HG03025 (cell line): ENCODE results near the gene TNFSF18.
"Not testable (repeated sequence)": the region's sequence is repeated elsewhere in the genome, so short reads cannot be mapped to it uniquely, and the experiment has no call there.

Experiments used
- ATAC-seq: cut with Tn5 transposase; IDR thresholded peaks from one replicate; pipeline ENCODE4 v1.9.1; 2021; ENCODE audit warnings: mild to moderate bottlenecking, moderate library complexity; ENCODE audit not compliant: unreplicated experiment, low FRiP score

Gene TNFSF18

GRCh38 chr1:173050865-173051264 lies at the start of gene TNFSF18:
Gene TNFSF18 (minus strand): TSS chr1:173050941. CDS start chr1:173050896, 45 bp downstream.
- no peak for ATAC-seq

- ATAC-seq: no peak
Measured at GRCh38 chr1:173099166-173099565, 48.4 kb upstream of the TNFSF18 start.

GRCh38 chr1:173098117-173098516 lies 47.4 kb upstream of the TNFSF18 start:
- no peak for ATAC-seq

- no peak for ATAC-seq
Measured at GRCh38 chr1:173097001-173097400, 46.3 kb upstream of the TNFSF18 start.

- ATAC-seq: no peak
Measured at GRCh38 chr1:173095632-173096031, 44.9 kb upstream of the TNFSF18 start.

- no peak for ATAC-seq
Measured at GRCh38 chr1:173094541-173094940, 43.8 kb upstream of the TNFSF18 start.

- ATAC-seq: no peak
Measured at GRCh38 chr1:173093691-173094445, 43.1 kb upstream of the TNFSF18 start.

GRCh38 chr1:173084292-173084691 lies 33.6 kb upstream of the TNFSF18 start:
- no peak for ATAC-seq

GRCh38 chr1:173082913-173083312 lies 32.2 kb upstream of the TNFSF18 start:
- no peak for ATAC-seq

GRCh38 chr1:173074217-173074616 lies 23.5 kb upstream of the TNFSF18 start:
- ATAC-seq: not testable (repeated sequence)

- ATAC-seq: no peak
Measured at GRCh38 chr1:173064011-173064410, 13.3 kb upstream of the TNFSF18 start.

- ATAC-seq: no peak
Measured at GRCh38 chr1:173063171-173063570, 12.4 kb upstream of the TNFSF18 start.

- no peak for ATAC-seq
Measured at GRCh38 chr1:173062150-173062938, 11.6 kb upstream of the TNFSF18 start.

- no peak for ATAC-seq
Measured at GRCh38 chr1:173058556-173058955, 7.8 kb upstream of the TNFSF18 start.

- no peak for ATAC-seq
Measured at GRCh38 chr1:173057984-173058383, 7.2 kb upstream of the TNFSF18 start.

- ATAC-seq: no peak
Measured at GRCh38 chr1:173056365-173056764, 5.6 kb upstream of the TNFSF18 start.

- no peak for ATAC-seq
Measured at GRCh38 chr1:173052681-173053196, 2.0 kb upstream of the TNFSF18 start.

GRCh38 chr1:173049322-173049633 lies 1.5 kb downstream of the TNFSF18 start:
- no peak for ATAC-seq

GRCh38 chr1:173048621-173049321 lies 2.0 kb downstream of the TNFSF18 start:
- no peak for ATAC-seq

- no peak for ATAC-seq
Measured at GRCh38 chr1:173044656-173045055, 6.1 kb downstream of the TNFSF18 start.

GRCh38 chr1:173043253-173043652 lies 7.5 kb downstream of the TNFSF18 start:
- no peak for ATAC-seq
